D721Med (cell line): ENCODE results near the gene MMP21.

ENCODE experiments used
- DNase-seq: peaks from one replicate; pipeline ENCODE4 v3.0.0; 2011; ENCODE audit warnings: low spot score; ENCODE audit not compliant: insufficient read length
- FAIRE-seq: peaks from 2 replicates; lab custom pipeline; 2011; peaks lifted over from hg19 to GRCh38; lab: Jason Lieb, UNC
- CTCF ChIP-seq: IDR thresholded peaks from 2 replicates; pipeline ENCODE4 v1.5.1; 2012; ENCODE audit warnings: mild to moderate bottlenecking, control low read depth; ENCODE audit not compliant: insufficient read depth; ENCODE audit errors: missing control alignments

Gene MMP21

GRCh38 chr10:125773687-125774543, 1.7 kb downstream of the MMP21 start:
- DNase-seq: no peak
- TF ChIP-seq CTCF: no peak
- no peak for FAIRE-seq

GRCh38 chr10:125772864-125773180, 2.8 kb downstream of the MMP21 start:
- TF ChIP-seq CTCF: no peak
- no peak for FAIRE-seq
- DNase-seq: no peak

- DNase-seq: no peak
- TF ChIP-seq CTCF: no peak
- no peak for FAIRE-seq
These were observed 3.3 kb downstream of the MMP21 start for GRCh38 chr10:125772112-125772863.

GRCh38 chr10:125770844-125771243, 4.8 kb downstream of the MMP21 start:
- TF ChIP-seq CTCF: no peak
- FAIRE-seq: no peak
- no peak for DNase-seq

DNA sequence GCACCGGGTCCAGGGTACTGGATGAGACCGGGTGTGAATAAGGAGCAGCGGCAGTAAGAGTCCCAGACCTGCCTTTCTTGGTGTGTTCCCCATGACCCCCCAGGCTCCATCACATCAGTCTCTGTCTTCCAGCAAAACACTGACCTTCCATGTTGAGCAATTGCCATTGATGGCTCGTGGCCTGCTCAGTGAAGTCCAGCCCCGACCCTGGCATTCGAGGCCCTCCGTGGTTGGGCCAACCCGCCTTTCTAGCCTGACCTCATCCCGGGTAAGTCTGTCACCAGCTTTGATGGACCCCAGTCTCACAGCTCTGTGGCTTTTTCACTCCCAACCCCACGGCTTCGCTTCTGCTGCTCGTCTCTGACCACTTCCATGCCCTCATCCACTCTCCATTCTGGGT, 6.4 kb downstream of the MMP21 start:
- TF ChIP-seq CTCF: no peak
- FAIRE-seq (no peak), DNase-seq (no peak)

DNA sequence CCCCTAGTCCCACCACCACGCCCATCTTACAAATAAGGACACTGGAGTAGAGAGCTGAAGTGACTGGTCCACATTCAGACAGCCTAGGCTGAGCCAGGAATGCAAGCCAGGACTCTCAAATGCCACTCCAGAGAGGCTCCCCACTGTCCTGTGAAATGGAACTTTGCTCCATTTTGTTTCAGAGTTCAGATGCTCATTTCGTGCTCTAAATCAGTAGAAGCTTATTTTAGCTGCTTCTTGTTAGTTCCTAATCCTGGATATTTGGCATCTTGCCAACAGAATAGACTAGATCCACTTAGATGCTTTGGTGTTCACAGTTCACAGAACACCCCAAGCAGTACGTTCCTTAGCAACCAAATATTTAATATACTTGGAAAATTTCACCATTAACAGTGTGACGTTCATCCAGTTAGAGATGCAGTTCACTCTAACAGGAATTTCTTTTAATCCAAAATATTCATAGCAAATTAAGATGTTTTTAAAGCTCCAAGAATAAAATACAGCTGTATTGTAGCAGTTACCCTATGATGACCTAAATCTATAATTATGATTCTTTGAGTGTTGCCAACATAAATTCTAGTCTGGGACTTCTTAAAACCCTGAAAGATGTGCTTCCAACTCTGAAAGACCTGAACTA, 7.3 kb downstream of the MMP21 start:
- FAIRE-seq (no peak), DNase-seq (no peak)
- no peak for TF ChIP-seq CTCF
